GM10847 (cell line): Measurements from ENCODE around the gene SLC49A3.

ENCODE experiments used
- POLR2A ChIP-seq: IDR thresholded peaks from 2 replicates; pipeline ENCODE4 v1.6.1; 2011; ENCODE audit not compliant: insufficient read length; ENCODE audit errors: extremely low read depth

Gene SLC49A3

DNA sequence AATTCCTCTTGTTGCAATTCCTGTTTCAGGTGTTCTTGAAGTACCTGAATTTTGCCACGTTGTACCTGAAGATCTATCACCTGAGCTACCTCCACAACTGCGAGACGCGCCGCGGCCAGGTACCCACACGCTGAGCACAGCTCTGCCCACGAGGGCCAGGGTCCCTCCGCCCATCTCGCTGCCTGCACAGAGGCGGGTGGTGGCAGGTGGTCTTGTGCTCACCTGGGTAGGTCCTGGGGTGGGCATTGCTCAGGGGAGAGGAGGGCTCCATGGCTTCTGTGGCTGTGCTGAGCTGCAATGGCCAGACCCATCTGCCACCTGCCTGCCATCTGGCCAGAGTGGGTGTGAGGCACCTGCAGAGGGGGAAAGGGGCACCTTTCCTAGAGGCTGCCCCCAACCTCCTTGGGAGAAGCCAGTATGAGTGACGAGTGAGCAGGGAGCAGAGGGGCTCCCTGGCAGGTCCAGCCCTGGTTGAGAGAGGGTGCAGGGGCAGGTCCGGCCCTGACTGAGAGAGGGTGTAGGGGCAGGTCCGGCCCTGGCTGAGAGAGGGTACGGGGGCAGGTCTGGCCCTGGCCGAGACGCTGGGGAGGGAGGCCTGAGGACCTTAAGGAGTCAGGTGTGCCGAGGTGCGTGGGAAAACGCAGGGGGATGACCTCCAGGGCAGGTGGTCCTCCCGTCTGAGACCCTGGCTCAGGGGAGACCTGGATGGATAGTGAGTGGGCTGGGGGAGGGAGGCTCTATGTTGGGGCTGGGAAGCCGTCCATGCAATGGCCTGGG lies 52.9 kb downstream of the SLC49A3 start:
- no peak for TF ChIP-seq POLR2A

DNA sequence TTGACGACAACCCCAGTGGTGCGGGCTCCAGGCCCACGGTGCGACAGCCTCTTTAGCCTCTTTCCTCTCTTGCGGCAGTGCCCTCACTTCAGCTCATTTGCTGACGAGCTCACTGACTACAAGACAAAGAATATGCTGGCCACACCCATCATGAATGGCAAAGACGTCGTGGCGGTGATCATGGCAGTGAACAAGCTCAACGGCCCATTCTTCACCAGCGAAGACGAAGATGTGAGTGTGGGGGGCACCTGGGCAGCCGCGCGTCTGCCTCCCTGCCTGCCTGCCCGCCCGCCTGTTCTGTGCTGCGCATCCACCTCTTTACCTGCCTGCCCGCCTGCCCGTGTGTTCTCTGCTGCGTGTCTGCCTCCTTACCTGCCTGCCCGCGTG lies 54.4 kb downstream of the SLC49A3 start:
- no peak for TF ChIP-seq POLR2A

DNA sequence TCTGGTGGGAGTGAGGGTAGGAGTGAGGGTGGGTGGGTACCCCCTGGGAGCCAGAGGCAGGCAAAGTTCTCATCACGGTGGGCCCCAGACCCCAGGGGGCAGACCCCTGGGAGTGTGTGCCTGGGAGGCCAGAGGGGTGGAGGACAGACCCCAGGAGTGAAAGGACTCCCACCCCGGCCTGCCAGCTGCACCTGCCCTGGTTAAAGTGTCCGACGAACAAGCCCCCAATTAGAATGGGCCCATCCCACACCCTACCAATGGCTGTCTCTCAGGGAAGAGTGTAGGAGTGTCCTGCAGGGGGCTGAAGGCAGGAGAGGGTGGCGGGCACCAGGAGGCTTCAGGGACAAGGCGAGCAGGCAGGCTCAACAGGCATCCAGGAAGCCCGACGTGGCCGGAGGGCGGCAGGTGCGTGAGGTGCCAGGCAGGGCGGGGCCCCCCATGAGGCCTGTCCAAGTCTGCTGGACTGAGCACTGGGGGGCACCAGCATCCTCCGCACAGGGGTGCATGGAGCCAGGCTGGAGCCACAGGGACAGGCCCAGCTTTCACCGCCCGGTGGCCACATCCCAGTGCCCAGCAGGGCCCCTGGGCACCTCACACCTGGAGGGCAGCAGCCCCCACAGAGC lies 54.9 kb downstream of the SLC49A3 start:
- TF ChIP-seq POLR2A: no peak

DNA sequence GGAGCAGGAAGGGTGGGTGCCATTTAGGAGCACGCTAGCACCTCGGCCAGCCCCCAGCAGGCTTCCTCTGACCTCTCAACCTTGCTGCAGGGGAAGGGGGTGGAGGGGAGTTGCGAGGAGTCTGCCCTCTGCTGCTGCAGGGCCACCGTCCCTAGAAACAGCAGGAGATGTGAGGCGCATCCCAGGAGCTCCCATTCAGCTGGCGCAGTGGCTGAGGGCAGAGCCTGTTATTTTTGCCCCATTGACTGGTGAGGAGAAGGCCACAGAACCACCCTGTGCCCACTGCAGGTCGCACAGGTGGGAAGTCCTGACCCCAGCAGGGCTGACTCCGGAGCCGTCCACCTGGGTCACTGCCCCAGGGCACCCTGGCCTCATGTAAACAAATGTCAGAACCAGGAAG lies 55.5 kb downstream of the SLC49A3 start:
- no peak for TF ChIP-seq POLR2A

DNA sequence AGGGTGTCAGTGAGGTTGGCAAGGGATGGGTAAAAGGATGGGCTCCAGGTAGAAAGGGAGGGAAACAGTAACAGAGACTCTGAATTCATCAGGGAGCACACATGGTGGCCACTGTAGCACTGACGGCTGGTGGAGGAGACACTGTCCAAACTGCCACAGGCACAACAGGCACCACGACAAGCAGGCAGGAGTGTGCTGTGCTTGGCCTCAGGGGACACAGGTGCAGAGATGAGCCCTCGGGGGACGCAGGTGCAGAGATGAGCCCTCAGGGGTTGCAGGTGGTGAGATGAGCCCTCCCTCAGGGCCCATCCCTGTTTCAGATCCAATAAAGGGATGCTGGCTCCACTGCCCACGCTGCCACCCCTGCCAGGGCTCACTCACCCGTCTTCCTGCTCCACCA lies 56.0 kb downstream of the SLC49A3 start:
- TF ChIP-seq POLR2A: no peak

DNA sequence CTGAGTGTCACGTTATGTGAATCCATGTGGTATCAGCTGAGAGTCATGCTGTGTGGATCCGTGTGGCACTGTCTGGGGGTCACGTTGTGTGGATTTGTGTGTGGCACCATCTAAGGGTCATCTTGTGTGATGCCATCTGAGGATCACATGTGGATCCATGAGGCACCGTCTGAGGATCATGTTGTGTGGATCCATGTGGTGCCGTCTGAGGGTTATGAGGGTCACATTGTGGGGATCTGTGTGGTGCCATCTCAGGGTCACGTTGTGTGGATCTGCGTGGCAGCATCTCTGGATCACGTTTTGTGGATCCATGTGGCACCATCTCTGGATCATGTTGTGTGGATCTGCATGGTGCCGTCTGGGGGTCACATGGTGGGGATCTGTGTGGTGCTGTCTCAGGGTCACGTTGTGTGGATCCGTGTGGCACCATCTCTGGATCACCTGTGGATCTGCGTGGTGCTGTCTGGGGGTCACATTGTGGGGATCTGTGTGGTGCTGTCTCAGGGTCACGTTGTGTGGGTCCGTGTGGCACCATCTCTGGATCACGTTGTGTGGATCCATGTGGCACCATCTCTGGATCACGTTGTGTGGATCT lies 56.7 kb downstream of the SLC49A3 start:
- TF ChIP-seq POLR2A: no peak
